ENCODE data around the gene DCPS.

DNA sequence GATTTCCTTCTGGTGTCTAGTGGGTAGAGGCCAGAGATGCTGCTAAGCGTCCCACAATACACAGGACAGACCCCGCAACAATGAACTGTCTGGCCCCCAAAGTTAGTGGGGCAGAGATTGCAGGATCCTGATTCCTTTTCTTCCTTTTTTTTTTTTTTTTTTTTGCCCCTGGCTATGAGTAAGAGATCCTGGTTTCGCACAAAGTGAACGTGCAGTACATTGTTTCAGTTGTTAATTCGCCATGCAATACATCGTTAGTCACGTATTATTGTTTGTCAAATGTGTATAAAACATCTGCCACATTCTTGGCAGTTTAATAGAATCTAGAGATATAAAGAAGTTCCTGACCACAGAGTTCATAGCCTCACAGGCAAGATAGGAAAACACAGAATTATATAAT lies 71.9 kb downstream of the DCPS start:
- TF ChIP-seq, protein P1, sequence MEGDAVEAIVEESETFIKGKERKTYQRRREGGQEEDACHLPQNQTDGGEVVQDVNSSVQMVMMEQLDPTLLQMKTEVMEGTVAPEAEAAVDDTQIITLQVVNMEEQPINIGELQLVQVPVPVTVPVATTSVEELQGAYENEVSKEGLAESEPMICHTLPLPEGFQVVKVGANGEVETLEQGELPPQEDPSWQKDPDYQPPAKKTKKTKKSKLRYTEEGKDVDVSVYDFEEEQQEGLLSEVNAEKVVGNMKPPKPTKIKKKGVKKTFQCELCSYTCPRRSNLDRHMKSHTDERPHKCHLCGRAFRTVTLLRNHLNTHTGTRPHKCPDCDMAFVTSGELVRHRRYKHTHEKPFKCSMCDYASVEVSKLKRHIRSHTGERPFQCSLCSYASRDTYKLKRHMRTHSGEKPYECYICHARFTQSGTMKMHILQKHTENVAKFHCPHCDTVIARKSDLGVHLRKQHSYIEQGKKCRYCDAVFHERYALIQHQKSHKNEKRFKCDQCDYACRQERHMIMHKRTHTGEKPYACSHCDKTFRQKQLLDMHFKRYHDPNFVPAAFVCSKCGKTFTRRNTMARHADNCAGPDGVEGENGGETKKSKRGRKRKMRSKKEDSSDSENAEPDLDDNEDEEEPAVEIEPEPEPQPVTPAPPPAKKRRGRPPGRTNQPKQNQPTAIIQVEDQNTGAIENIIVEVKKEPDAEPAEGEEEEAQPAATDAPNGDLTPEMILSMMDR (IDR thresholded peaks at IDR 0.05; ENCODE audit: low read depth, low read length), result no peak
- TF ChIP-seq POLR2A (IDR thresholded peaks at IDR 0.05; ENCODE audit: extremely low read depth, insufficient read length) (no peak), MYC (IDR thresholded peaks at IDR 0.05; ENCODE audit: low read depth, low read length) (no peak)
- TF ChIP-seq, protein P2, sequence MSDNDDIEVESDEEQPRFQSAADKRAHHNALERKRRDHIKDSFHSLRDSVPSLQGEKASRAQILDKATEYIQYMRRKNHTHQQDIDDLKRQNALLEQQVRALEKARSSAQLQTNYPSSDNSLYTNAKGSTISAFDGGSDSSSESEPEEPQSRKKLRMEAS (IDR thresholded peaks at IDR 0.05; ENCODE audit: low read depth, low read length), result no peak
